Measurements from ENCODE around the gene GHITM. TPM values are rescaled to one million over a fixed set of nuclear protein-coding genes. Genes with fewer than 3 reads are reported as not detected.

The GHITM gene
- total and polyA plus RNA-seq, 10 donors = 69.2 to 152 (median 102) TPM

DNA sequence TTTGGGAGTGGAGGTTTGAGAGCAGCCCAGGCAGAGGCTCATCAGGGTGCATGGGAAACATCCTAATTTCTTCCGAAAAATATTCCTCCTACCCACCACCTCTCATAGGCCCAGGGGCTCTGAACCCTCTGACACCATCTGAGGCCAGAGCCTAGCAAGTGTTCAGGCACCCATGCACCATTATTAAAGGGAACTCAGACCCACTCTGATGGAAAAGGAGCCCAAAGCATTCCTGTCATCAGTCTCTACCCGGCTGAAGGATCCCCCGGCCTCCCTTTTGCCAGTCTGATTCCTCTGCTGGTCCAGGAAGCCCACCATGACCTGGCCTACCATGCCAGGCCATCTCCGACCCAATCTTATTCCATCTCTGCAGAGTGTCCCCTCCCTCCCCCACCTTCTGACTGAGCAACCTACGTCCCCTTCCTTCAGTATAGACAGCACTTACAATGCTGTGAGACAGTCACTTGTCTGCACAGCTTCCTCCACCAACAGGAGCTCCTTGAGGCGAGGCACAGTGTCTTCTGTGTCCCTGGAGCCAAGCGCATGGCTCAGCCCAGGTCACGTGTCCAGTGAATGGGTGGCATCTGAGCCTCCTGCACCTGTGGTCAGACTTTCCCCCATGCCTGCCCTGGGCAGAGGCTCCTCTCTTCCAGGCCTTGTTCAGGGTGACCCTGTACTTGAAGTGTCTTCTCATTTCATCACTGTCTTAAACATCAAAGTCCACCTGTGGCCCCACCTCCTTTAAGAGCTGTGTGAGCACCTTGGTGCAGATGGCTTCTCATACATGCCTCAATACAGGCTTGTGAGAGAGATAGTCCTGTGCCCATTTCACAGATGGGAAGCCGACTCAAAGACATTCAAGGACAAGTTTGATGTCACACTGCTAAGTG lies 33.4 kb downstream of the GHITM start:
- peak overlapping the region in 3 of 8 donors; percentile 26 to 65 (median 34) for H3K27ac ChIP-seq
- no peak overlapping the region for H3K4me3 ChIP-seq
- TF ChIP-seq, protein P1, sequence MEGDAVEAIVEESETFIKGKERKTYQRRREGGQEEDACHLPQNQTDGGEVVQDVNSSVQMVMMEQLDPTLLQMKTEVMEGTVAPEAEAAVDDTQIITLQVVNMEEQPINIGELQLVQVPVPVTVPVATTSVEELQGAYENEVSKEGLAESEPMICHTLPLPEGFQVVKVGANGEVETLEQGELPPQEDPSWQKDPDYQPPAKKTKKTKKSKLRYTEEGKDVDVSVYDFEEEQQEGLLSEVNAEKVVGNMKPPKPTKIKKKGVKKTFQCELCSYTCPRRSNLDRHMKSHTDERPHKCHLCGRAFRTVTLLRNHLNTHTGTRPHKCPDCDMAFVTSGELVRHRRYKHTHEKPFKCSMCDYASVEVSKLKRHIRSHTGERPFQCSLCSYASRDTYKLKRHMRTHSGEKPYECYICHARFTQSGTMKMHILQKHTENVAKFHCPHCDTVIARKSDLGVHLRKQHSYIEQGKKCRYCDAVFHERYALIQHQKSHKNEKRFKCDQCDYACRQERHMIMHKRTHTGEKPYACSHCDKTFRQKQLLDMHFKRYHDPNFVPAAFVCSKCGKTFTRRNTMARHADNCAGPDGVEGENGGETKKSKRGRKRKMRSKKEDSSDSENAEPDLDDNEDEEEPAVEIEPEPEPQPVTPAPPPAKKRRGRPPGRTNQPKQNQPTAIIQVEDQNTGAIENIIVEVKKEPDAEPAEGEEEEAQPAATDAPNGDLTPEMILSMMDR (IDR thresholded peaks at IDR 0.05 in 8 of 11, conservative IDR thresholded peaks at IDR 0.05 in 3 of 11) = no peak
- TF ChIP-seq POLR2AphosphoS5 (IDR thresholded peaks at IDR 0.05) (no peak), POLR2A (IDR thresholded peaks at IDR 0.05) (no peak)
- no peaks in the 10 kb centered on the region for H3K36me3 ChIP-seq
- H3K9me3 ChIP-seq = peaks cover 0 to 8% (median under 1%) of the 10 kb centered on the region in 8 donors
- no peak for DNase-seq
- peaks cover 0 to 20% (median 9%) of the 10 kb centered on the region in 6 donors for H3K4me1 ChIP-seq
- intact Hi-C loops (cut with DNase I; ENCODE audit: low total_unique reads) = no loop called here
- WGBS, 5 donors = 85 to 95% (median 88%) methylated on average over 9 of the region's 9 CpGs
- no peaks in the 10 kb centered on the region for H3K27me3 ChIP-seq (replicated peaks in 1 of 7)

DNA sequence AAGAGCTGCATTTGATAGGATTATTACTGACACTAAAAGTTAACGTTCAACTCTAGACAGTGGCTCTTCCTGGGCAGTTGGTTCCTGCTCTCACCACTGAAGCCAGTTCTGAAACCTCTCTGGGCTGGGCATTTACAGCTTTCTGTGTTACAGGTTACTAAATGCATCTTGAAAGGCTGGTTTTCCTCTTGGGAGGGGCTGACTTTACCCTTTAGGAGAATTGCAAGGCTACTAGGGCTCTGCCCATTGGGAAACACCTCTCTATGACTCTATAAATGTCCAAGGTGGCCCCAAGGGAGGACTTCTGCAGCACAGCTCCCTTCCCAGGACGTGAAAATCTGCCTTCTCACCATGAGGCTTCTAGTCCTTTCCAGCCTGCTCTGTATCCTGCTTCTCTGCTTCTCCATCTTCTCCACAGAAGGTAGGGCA lies 34.2 kb downstream of the GHITM start, which contains the start of gene GPR15LG:
Gene GPR15LG (plus strand): TSS at position 301 of the 429 bp plus-strand sequence. CDS start 51 bp downstream, at position 352.
- Histone ChIP-seq H3K9me3 (no peaks in the 10 kb centered on the region), H3K4me1 (peaks cover 0 to 28% (median 15%) of the 10 kb centered on the region in 6 donors), H3K27me3 (replicated peaks in 1 of 7) (no peaks in the 10 kb centered on the region), H3K36me3 (no peaks in the 10 kb centered on the region), H3K27ac (peak within 1 kb of the TSS in 3 of 8 donors; percentile 26 to 65 (median 34)), H3K4me3 (no peak within 1 kb of the TSS)
- TF ChIP-seq POLR2A (IDR thresholded peaks at IDR 0.05) = no peak
- no peak for DNase-seq
- WGBS, 5 donors = 65 to 82% (median 76%) methylated on average over 2 of the region's 2 CpGs
- intact Hi-C loops (cut with DNase I; ENCODE audit: low total_unique reads) = no loop called here

DNA sequence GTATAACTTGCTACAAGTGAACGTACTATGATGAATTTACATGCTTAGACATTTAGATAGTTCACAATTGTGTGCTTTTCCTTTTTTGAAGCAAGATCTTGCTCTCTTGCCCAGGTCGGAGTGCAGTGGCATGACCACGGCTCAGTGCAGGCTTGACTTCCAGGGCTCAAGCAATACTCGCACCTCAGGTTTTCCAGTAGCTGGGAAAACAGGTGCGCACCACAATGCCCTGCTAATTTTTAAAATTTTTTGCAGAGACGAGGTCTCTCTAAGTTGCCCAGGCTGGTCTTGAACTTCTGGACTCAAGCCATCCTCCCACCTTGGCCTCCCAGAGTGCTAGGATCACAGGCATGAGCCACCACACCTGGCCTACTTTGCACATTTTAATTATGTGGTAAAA lies 36.1 kb downstream of the GHITM start:
- Histone ChIP-seq H3K27ac (no peak overlapping the region), H3K4me1 (peaks cover 0 to 40% (median 24%) of the 10 kb centered on the region in 6 donors), H3K36me3 (no peaks in the 10 kb centered on the region), H3K9me3 (no peaks in the 10 kb centered on the region), H3K4me3 (no peak overlapping the region), H3K27me3 (replicated peaks in 1 of 7) (no peaks in the 10 kb centered on the region)
- no peak for DNase-seq
- 90 to 94% (median 92%) methylated on average over 6 of the region's 6 CpGs for WGBS, 5 donors
- TF ChIP-seq POLR2A (IDR thresholded peaks at IDR 0.05) = no peak
- TF ChIP-seq, protein P1 (IDR thresholded peaks at IDR 0.05 in 8 of 11, conservative IDR thresholded peaks at IDR 0.05 in 3 of 11) = no peak
- no peak for TF ChIP-seq POLR2AphosphoS5 (IDR thresholded peaks at IDR 0.05)
- intact Hi-C loops (cut with DNase I; ENCODE audit: low total_unique reads) = no loop called here

DNA sequence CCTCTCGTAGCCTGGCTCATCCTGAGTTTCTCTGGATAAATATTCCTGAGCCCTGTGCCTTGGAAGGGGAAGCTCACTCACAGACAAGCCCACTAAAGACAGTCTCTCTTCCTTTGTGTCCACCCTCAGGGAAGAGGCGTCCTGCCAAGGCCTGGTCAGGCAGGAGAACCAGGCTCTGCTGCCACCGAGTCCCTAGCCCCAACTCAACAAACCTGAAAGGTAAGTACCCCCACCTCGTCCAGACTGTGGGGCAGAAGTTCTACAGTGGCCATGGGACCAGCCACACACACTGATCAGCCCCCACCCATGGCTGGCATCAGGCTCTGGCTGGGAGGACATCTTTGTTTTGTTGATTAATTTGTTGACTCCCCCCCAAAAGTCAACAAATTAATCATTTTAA lies 37.0 kb downstream of the GHITM start:
- Histone ChIP-seq H3K9me3 (no peaks in the 10 kb centered on the region), H3K36me3 (no peaks in the 10 kb centered on the region), H3K4me3 (no peak overlapping the region), H3K4me1 (peaks cover 0 to 40% (median 24%) of the 10 kb centered on the region in 6 donors), H3K27ac (peak overlapping the region in 3 of 8 donors; percentile 67 to 82 (median 75)), H3K27me3 (replicated peaks in 1 of 7) (no peaks in the 10 kb centered on the region)
- no peak for DNase-seq
- 82 to 94% (median 88%) methylated on average over 4 of the region's 4 CpGs for WGBS, 5 donors
- intact Hi-C loops (cut with DNase I; ENCODE audit: low total_unique reads) = no loop called here
- TF ChIP-seq, protein P1 (IDR thresholded peaks at IDR 0.05 in 8 of 11, conservative IDR thresholded peaks at IDR 0.05 in 3 of 11) = no peak
- no peak for TF ChIP-seq POLR2AphosphoS5 (IDR thresholded peaks at IDR 0.05)
- TF ChIP-seq POLR2A (IDR thresholded peaks at IDR 0.05) = no peak

All from spleen (tissue), 11 donors.